NT2/D1 (cell line): ENCODE measurements around the gene BNC2.

Experiments
- DNase-seq: peaks from one replicate; pipeline ENCODE4 v3.0.0-alpha.2; 2011; ENCODE audit warnings: low read depth, low spot score
- H3K27me3 ChIP-seq: 2 replicates; pipeline ENCODE4 v1.6.0; 2011; ENCODE audit warnings: mild to moderate bottlenecking; ENCODE audit not compliant: insufficient read length, insufficient read depth
- H3K36me3 ChIP-seq: 2 replicates; pipeline ENCODE4 v1.6.1; 2011; ENCODE audit warnings: mild to moderate bottlenecking, low read length, mixed read lengths; ENCODE audit not compliant: insufficient read depth, insufficient read length
- H3K4me1 ChIP-seq: 2 replicates; pipeline ENCODE4 v1.5.1; 2011; ENCODE audit not compliant: insufficient read depth, insufficient read length
- H3K4me3 ChIP-seq: 2 replicates; pipeline ENCODE4 v1.5.1; 2011; ENCODE audit warnings: low read depth; ENCODE audit not compliant: insufficient read length
- H3K9ac ChIP-seq: 2 replicates; pipeline ENCODE4 v1.6.0; 2011; ENCODE audit warnings: low read depth; ENCODE audit not compliant: insufficient read length
- H3K9me3 ChIP-seq: 2 replicates; pipeline ENCODE4 v1.5.1; 2011; ENCODE audit warnings: mild to moderate bottlenecking, low read length; ENCODE audit not compliant: insufficient read depth
- SUZ12 ChIP-seq: IDR thresholded peaks from 2 replicates; pipeline ENCODE4 v1.6.1; 2011; ENCODE audit not compliant: insufficient read length, insufficient read depth; ENCODE audit errors: extremely low read depth
- YY1 ChIP-seq: IDR thresholded peaks from 2 replicates; pipeline ENCODE4 v1.6.1; 2011; ENCODE audit not compliant: insufficient read length, insufficient read depth
- ZNF274 ChIP-seq: IDR thresholded peaks from 2 replicates; pipeline ENCODE4 v1.6.1; 2011; ENCODE audit warnings: mild to moderate bottlenecking, low read depth, low read length

Gene BNC2

DNA sequence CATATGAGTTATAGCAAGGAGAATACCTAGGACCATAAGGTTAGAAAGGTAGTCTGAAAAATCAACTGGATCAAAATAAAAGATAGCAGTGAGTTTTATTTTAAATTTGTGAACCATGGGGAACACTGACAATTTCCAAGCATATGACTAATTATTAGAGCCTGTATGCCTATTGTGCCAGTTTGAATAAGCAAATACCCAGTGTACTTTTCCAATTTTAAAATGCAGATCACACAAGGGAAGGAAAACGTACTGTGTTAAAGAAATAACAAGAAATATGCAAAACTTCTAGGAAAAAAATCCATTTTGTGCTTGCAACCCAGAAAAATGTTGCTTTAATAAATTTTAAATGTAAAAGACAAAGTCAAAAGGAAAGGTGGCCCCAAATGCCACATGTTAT is 257.4 kb downstream of the BNC2 start:
- TF ChIP-seq YY1 (no peak), SUZ12 (no peak), ZNF274 (no peak)
- Histone ChIP-seq H3K4me3 (no peak overlapping the region), H3K27me3 (no peaks in the 10 kb centered on the region), H3K4me1 (no peaks in the 10 kb centered on the region), H3K9ac (no peak overlapping the region), H3K36me3 (no peaks in the 10 kb centered on the region), H3K9me3 (no peaks in the 10 kb centered on the region)
- DNase-seq: no peak

DNA sequence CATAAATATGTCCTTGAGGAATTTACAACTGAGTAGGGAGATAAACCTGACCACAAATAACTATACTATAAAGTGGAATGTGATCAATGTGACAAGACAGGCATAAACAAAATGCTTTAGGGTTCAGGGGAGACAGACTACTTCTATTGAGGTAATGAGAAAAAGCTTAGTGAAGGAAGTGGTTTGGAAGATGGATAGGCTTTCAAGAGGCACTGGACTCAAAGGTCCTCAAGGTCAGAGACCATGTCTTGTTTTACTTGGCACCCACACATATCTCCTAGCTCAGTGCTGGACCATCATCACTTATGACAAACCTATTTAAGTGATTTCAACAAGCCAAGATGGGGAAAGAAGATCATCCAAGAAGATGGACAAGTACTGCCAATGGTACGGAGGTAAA is 257.8 kb downstream of the BNC2 start:
- H3K9ac ChIP-seq: no peak overlapping the region
- H3K4me1 ChIP-seq: no peaks in the 10 kb centered on the region
- no peaks in the 10 kb centered on the region for H3K36me3 ChIP-seq
- no peak for TF ChIP-seq SUZ12
- no peak for DNase-seq
- H3K27me3 ChIP-seq: no peaks in the 10 kb centered on the region
- no peaks in the 10 kb centered on the region for H3K9me3 ChIP-seq
- H3K4me3 ChIP-seq: no peak overlapping the region

DNA sequence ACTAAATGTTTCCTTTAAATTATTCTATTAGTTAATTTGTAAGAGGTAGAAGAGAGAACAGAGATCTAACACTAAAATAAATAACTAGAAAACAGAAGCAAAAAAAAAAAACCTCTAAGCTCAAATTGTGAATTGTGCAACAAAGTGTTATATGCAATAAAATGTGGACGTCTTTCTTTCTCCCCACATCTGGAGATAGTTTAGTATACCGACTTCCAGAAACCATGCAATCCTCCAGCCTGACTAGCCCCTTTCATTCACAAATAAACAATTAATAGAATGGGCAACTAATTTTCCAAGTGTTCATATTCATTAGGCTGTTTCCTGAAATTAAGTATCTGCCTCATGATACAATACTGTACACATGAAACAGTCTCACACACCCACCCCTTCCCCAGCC is 258.5 kb downstream of the BNC2 start:
- Histone ChIP-seq H3K36me3 (no peaks in the 10 kb centered on the region), H3K4me1 (no peaks in the 10 kb centered on the region), H3K9me3 (no peaks in the 10 kb centered on the region), H3K27me3 (no peaks in the 10 kb centered on the region), H3K4me3 (no peak overlapping the region), H3K9ac (no peak overlapping the region)
- no peak for TF ChIP-seq ZNF274
- no peak for TF ChIP-seq SUZ12
- TF ChIP-seq YY1: no peak
- DNase-seq: no peak

DNA sequence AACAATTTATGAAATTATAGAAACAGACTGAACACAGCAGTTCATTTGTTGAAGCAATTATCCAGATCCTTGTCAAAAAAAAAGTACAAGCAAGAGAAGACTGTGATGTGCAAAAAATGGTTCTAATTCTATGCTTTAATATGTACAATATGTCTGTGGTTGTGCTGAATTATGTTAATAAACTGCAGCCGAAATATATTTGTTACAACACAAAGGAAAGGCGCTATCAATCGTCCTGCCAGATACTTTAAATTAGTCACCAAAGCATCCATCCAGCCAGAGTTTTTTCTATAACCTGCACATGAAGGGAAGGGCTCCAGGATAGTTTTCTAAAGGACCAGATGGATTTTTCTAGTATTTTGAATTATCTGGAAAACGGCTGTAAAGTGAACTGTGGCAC is 259.5 kb downstream of the BNC2 start:
- TF ChIP-seq ZNF274: no peak
- TF ChIP-seq YY1: no peak
- TF ChIP-seq SUZ12: no peak
- Histone ChIP-seq H3K9me3 (no peaks in the 10 kb centered on the region), H3K9ac (no peak overlapping the region), H3K36me3 (no peaks in the 10 kb centered on the region), H3K4me3 (no peak overlapping the region), H3K27me3 (no peaks in the 10 kb centered on the region), H3K4me1 (no peaks in the 10 kb centered on the region)
- DNase-seq: no peak

DNA sequence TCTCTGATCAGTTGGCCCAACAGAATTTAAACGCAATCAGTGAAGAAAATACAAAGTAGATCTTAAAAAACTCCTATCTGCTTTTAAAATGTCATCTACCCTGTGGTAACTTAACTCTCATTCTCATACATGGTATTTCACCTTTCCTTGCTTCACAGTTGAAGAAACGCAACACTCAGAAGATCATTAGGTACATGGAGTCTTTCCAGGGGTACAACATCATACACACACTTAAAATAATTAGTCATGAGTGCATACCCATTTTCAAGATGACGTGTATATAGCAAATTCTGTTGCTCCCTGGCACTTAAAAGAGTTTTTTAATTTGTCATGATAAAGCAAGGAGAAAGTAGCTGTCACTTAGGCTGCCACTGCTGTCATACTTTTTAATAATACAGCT is 259.9 kb downstream of the BNC2 start:
- Histone ChIP-seq H3K9ac (no peak overlapping the region), H3K4me1 (no peaks in the 10 kb centered on the region), H3K27me3 (no peaks in the 10 kb centered on the region), H3K36me3 (no peaks in the 10 kb centered on the region), H3K9me3 (no peaks in the 10 kb centered on the region), H3K4me3 (no peak overlapping the region)
- TF ChIP-seq ZNF274 (no peak), YY1 (no peak), SUZ12 (no peak)
- DNase-seq: no peak

DNA sequence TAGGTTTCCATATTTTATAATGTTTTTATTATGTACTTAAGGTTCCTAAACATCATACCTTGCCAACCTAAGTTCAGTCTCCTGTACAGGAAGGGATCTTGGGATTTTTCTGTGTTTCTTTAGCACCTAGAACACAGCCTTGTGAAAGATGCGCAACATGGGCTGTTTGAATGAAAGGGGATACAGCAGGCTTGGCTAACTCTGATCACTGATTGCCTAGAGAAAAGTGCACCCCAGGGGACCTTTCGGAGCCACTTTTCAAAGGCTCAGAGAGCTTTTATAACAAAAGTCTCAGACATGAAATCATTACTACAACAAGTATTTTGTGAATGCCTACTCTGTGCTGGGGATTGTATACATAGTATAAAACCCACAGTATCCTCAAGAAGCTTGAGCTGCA is 261.6 kb downstream of the BNC2 start:
- no peaks in the 10 kb centered on the region for H3K9me3 ChIP-seq
- no peak overlapping the region for H3K4me3 ChIP-seq
- H3K4me1 ChIP-seq: no peaks in the 10 kb centered on the region
- TF ChIP-seq YY1 (no peak), SUZ12 (no peak), ZNF274 (no peak)
- no peak overlapping the region for H3K9ac ChIP-seq
- H3K36me3 ChIP-seq: no peaks in the 10 kb centered on the region
- no peak for DNase-seq
- H3K27me3 ChIP-seq: no peaks in the 10 kb centered on the region

DNA sequence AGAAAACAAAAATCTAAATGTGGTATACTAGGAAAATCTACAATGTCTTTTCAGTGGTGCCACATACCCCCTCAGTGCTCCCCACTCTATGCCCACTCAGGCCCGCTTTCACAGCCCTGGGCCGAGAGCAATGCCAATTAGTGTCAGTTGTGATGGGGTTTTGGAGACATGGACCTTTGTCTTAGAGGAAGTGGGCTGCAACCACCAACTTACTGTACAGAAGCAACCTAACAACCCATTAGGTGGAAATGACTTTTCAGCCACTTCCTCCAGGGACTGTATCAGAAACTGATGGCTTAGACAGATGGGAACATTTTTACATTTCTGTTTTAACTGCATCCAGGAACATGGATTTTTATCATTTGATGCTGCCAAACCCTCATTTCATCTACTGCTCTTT is 268.0 kb downstream of the BNC2 start:
- no peak for DNase-seq

DNA sequence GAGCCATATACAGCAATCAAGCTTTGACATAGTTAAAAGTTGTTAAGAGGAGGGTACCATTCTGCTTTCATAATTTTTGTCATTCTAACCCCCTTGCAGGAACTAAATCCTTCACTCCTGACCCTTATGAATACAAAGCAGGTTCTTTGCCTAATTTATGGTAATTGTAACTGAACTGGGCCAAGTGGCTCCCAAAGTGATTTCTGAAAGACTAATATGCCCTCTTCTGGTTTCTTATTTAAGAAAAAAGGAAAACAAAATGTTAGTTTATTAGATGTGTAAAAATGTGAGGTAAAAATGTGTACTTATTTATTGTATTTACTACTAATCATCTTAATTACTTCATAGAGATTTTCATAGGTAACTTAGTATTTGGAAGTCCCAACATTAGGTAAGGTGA is 268.5 kb downstream of the BNC2 start:
- Histone ChIP-seq H3K9me3 (no peaks in the 10 kb centered on the region), H3K36me3 (no peaks in the 10 kb centered on the region), H3K4me1 (no peaks in the 10 kb centered on the region), H3K27me3 (no peaks in the 10 kb centered on the region), H3K4me3 (no peak overlapping the region), H3K9ac (no peak overlapping the region)
- no peak for TF ChIP-seq ZNF274
- DNase-seq: no peak

More for the DNA sequence above, 268.0 kb downstream of the BNC2 start:
- Histone ChIP-seq H3K4me3 (no peak overlapping the region), H3K9me3 (no peaks in the 10 kb centered on the region), H3K36me3 (no peaks in the 10 kb centered on the region), H3K4me1 (no peaks in the 10 kb centered on the region), H3K9ac (no peak overlapping the region), H3K27me3 (no peaks in the 10 kb centered on the region)
- TF ChIP-seq SUZ12 (no peak), YY1 (no peak)
